Astrocyte of the cerebellum (primary cell): ENCODE data around the gene CCDC106.

ENCODE experiments used
- DNase-seq: peaks from one replicate; pipeline ENCODE4 v3.0.0-alpha.2; 2011; ENCODE audit warnings: low read depth
- H3K4me3 ChIP-seq: 2 replicates; pipeline ENCODE4 v1.5.1; 2011; ENCODE audit warnings: mild to moderate bottlenecking, low read depth, low read length, moderate library complexity
- CTCF ChIP-seq: IDR thresholded peaks from 2 replicates; pipeline ENCODE4 v1.5.1; 2012; ENCODE audit warnings: low read length, low read depth, moderate library complexity, mild to moderate bottlenecking; ENCODE audit errors: missing control alignments
- in situ Hi-C: cut with HindIII; loops from 2 replicates; pipeline ENCODE4 v1.10.0; 2017; ENCODE audit warnings: low sequenced_read_pairs

Gene CCDC106

GRCh38 chr19:55659822-55660221 is 11.8 kb downstream of the CCDC106 start:
- H3K4me3 ChIP-seq, result no peak overlapping the region
- DNase-seq, result no peak
- in situ Hi-C loops, result no loop called here
- no peak for TF ChIP-seq CTCF

GRCh38 chr19:55660404-55660803 is 12.4 kb downstream of the CCDC106 start:
- in situ Hi-C loops, result no loop called here
- no peak overlapping the region for H3K4me3 ChIP-seq
- TF ChIP-seq CTCF, result no peak

GRCh38 chr19:55660991-55661390 is 13.0 kb downstream of the CCDC106 start:
- in situ Hi-C loops, result no loop called here
- H3K4me3 ChIP-seq, result no peak overlapping the region
- no peak for DNase-seq
- no peak for TF ChIP-seq CTCF

More at GRCh38 chr19:55660404-55660803, 12.4 kb downstream of the CCDC106 start:
- DNase-seq, result no peak

- no peak for TF ChIP-seq CTCF
- no peak for DNase-seq
- in situ Hi-C loops, result no loop called here
- no peak overlapping the region for H3K4me3 ChIP-seq
Measured at GRCh38 chr19:55661826-55662225, 13.8 kb downstream of the CCDC106 start.

- in situ Hi-C loops, result no loop called here
Measured at GRCh38 chr19:55663846-55664536, 16.0 kb downstream of the CCDC106 start.

GRCh38 chr19:55666343-55667005 is 18.5 kb downstream of the CCDC106 start:
- TF ChIP-seq CTCF, result no peak
- in situ Hi-C loops, result no loop called here
- DNase-seq, result no peak
- no peak overlapping the region for H3K4me3 ChIP-seq

More at GRCh38 chr19:55663846-55664536, 16.0 kb downstream of the CCDC106 start:
- no peak for TF ChIP-seq CTCF
- no peak overlapping the region for H3K4me3 ChIP-seq
- no peak for DNase-seq
